ENCODE data around the gene CX3CR1. TPM values are rescaled to one million over a fixed set of nuclear protein-coding genes. Genes with fewer than 3 reads are reported as not detected.
"Not testable (repeated sequence)": the region's sequence is repeated elsewhere in the genome, so short reads cannot be mapped to it uniquely, and the experiment has no call there.

CX3CR1 gene
- polyA plus RNA-seq, 1 experiment: not detected

- DNase-seq (ENCODE audit: low read depth, low spot score): no peak
- POLR2A ChIA-PET: no interaction called here
Observed at GRCh38 chr3:39325236-39325635, 45.4 kb upstream of the CX3CR1 start.

DNA sequence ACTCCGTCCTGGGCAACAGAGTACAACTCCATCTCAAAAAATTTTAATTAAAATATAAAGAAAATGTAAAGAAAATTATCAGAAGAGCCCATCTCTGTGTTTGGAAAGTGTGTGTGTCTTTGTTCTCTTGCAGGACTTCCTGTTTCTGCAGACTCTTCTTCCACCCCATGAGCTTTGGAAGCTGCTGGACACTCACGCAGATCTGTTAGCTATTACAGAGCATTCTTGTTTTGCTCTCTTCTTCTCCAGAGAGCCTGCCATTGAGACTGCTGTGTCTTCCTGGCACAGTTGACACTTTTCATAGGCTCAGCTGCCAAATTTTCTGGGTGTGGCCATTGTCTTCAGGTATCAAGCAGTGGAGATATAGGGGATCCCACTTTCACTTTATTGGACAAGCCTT lies 43.7 kb upstream of the CX3CR1 start:
- no peak for TF ChIP-seq CTCF (IDR thresholded peaks at IDR 0.05; ENCODE audit: low read depth, low read length)
- DNase-seq (ENCODE audit: low read depth, low spot score): no peak
- H3K27me3 ChIP-seq (ENCODE audit: control insufficient read depth, insufficient read depth, low read length): no peaks in the 10 kb centered on the region
- H3K9me3 ChIP-seq (ENCODE audit: control insufficient read depth, insufficient read depth, low read length): no peaks in the 10 kb centered on the region
- POLR2A ChIA-PET: no interaction called here
- H3K27ac ChIP-seq (ENCODE audit: low read depth, low read length): no peak overlapping the region
- CTCF ChIA-PET: interaction anchor here (1.5 kb wide), 1 partner anchor 32 kb away, joined by 5 read pairs; no protein-coding TSS in a partner anchor
- no peak overlapping the region for H3K4me3 ChIP-seq (ENCODE audit: low read depth, low read length)

More at GRCh38 chr3:39325236-39325635, 45.4 kb upstream of the CX3CR1 start:
- CTCF ChIA-PET: no interaction called here
- H3K27me3 ChIP-seq (ENCODE audit: control insufficient read depth, insufficient read depth, low read length): no peaks in the 10 kb centered on the region
- no peak overlapping the region for H3K27ac ChIP-seq (ENCODE audit: low read depth, low read length)
- no peak for TF ChIP-seq CTCF (IDR thresholded peaks at IDR 0.05; ENCODE audit: low read depth, low read length)
- no peak overlapping the region for H3K4me3 ChIP-seq (ENCODE audit: low read depth, low read length)
- H3K9me3 ChIP-seq (ENCODE audit: control insufficient read depth, insufficient read depth, low read length): no peaks in the 10 kb centered on the region

DNA sequence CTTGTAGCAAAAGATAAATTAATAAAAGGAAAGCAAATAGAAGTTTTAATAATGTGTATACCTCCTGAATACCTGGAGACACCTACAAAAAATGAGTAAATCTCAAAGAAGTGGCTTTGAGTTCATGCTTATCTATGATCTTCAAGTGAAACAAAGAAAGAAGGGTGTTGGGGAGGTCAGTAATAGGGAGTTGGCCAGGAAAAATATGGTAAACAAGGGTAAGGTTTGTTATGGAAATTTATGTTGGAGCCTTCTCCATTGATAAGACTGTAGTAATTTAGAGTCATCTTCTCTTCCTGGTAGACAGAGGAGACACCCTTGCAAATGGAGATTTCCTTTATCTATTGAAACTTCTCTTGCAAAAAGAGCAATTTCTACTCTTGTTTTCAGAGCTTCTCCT lies 43.1 kb upstream of the CX3CR1 start:
- no peak overlapping the region for H3K4me3 ChIP-seq (ENCODE audit: low read depth, low read length)
- no peak overlapping the region for H3K27ac ChIP-seq (ENCODE audit: low read depth, low read length)
- no peak for DNase-seq (ENCODE audit: low read depth, low spot score)
- CTCF ChIA-PET: interaction anchor here (1.5 kb wide), 1 partner anchor 31 kb away, joined by 5 read pairs; no protein-coding TSS in a partner anchor
- POLR2A ChIA-PET: no interaction called here
- no peaks in the 10 kb centered on the region for H3K27me3 ChIP-seq (ENCODE audit: control insufficient read depth, insufficient read depth, low read length)
- no peak for TF ChIP-seq CTCF (IDR thresholded peaks at IDR 0.05; ENCODE audit: low read depth, low read length)
- H3K9me3 ChIP-seq (ENCODE audit: control insufficient read depth, insufficient read depth, low read length): no peaks in the 10 kb centered on the region

DNA sequence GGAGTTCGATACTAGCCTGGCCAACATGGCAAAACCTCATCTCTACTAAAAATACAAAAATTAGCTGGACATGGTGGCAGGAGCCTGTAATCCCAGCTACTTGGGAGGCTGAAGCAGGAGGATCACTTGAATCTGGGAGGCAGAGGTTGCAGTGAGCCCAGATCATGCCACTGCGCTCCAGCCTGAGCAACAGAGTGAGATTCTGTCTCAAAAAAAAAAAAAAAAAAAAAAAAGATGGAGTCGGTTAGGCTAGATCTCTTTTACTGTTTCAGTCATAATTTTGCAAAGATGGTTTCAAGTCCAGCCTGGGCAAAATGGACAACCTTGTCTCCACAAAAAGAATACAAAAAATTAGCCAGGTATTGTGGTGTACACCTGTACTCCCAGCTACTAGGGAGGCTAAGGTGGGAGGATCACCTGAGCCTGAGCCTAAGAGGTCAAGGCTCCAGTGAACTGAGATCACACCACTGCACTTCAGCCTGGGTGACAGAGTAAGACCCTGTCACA lies 42.4 kb upstream of the CX3CR1 start:
- H3K27ac ChIP-seq (ENCODE audit: low read depth, low read length); POLR2A ChIA-PET; DNase-seq (ENCODE audit: low read depth, low spot score); H3K4me3 ChIP-seq (ENCODE audit: low read depth, low read length); H3K27me3 ChIP-seq (ENCODE audit: control insufficient read depth, insufficient read depth, low read length); H3K9me3 ChIP-seq (ENCODE audit: control insufficient read depth, insufficient read depth, low read length): not testable (repeated sequence)
- CTCF ChIA-PET: interaction anchor here (1.5 kb wide), 1 partner anchor 30 kb away, joined by 5 read pairs; no protein-coding TSS in a partner anchor

DNA sequence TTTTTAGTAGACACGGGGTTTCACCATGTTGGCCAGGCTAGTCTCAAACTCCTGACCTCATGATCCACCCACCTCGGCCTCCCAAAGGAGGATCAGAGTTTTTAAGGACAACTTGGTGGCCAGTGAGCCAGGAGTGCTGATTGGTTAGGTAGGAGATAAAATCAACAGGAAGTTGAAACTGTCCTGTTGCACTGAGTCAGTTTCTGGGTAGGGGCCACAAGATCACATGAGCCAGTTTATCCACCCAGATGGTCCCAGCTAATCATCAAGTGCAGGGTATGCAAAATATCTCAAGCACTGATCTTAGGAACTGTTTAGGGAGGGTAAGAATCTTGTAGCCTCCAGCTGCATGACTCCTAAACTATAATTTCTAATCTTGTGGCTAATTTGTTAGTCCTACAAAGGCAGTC lies 41.7 kb upstream of the CX3CR1 start:
- CTCF ChIA-PET: interaction anchor here (0.9 kb wide), 2 partner anchors 30 to 34 kb away, joined by 4 read pairs; no protein-coding TSS in a partner anchor
- H3K9me3 ChIP-seq (ENCODE audit: control insufficient read depth, insufficient read depth, low read length); H3K27me3 ChIP-seq (ENCODE audit: control insufficient read depth, insufficient read depth, low read length); POLR2A ChIA-PET; DNase-seq (ENCODE audit: low read depth, low spot score); H3K27ac ChIP-seq (ENCODE audit: low read depth, low read length); H3K4me3 ChIP-seq (ENCODE audit: low read depth, low read length): not testable (repeated sequence)

DNA sequence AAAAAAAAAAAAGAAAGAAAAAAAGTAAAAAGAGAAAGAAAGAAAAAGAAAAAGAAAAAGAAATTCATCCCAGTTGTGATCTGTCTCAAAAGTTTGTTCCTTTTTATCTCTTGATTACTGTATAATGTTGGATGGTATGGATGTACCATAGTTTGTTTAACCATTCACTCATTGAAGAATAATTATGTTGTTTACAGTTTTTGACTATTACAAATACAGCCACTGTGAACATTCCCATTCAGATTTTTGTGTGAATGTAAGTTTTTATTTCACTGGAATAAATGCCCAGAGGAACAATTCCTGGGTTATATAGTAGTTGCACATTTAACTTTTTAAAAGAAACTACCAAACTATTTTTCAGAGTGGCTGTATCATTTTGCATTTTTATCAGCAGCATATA lies 39.4 kb upstream of the CX3CR1 start:
- CTCF ChIA-PET: interaction anchor here (1.5 kb wide), 1 partner anchor 31 kb away, joined by 5 read pairs; no protein-coding TSS in a partner anchor
- Histone ChIP-seq H3K27ac (ENCODE audit: low read depth, low read length) (no peak overlapping the region), H3K9me3 (ENCODE audit: control insufficient read depth, insufficient read depth, low read length) (no peaks in the 10 kb centered on the region), H3K27me3 (ENCODE audit: control insufficient read depth, insufficient read depth, low read length) (no peaks in the 10 kb centered on the region), H3K4me3 (ENCODE audit: low read depth, low read length) (no peak overlapping the region)
- no peak for DNase-seq (ENCODE audit: low read depth, low spot score)
- no peak for TF ChIP-seq CTCF (IDR thresholded peaks at IDR 0.05; ENCODE audit: low read depth, low read length)
- POLR2A ChIA-PET: no interaction called here

All from AG04450 (cell line).